ACC112 (cell line): ENCODE data around the gene SFMBT1.
A peak's percentile ranks its signal among the peaks of the same experiment; 100 is the strongest.

Experiments used
- H2AFZ ChIP-seq: fragments of 200-600 bp; sonication (generic); one replicate; pipeline ENCODE4 v1.6.0; 2017; ENCODE audit warnings: antibody characterized with exemption, low read length; ENCODE audit not compliant: unreplicated experiment
- H3K27ac ChIP-seq: fragments of 200-600 bp; sonication (generic); 2 replicates; pipeline ENCODE4 v1.5.1; 2014; ENCODE audit warnings: low read depth, mild to moderate bottlenecking, antibody characterized with exemption, low read length, moderate library complexity
- H3K27me3 ChIP-seq: fragments of 200-600 bp; sonication (generic); 2 replicates; pipeline ENCODE4 v1.6.1; 2014; ENCODE audit warnings: mild to moderate bottlenecking, antibody characterized with exemption, low read length, moderate library complexity, mixed read lengths; ENCODE audit not compliant: insufficient read depth
- H3K36me3 ChIP-seq: fragments of 200-600 bp; sonication (generic); 2 replicates; pipeline ENCODE4 v1.6.1; 2016; ENCODE audit warnings: mild to moderate bottlenecking, antibody characterized with exemption, low read length, moderate library complexity, mixed read lengths; ENCODE audit not compliant: insufficient read depth
- H3K4me1 ChIP-seq: fragments of 200-600 bp; sonication (generic); one replicate; pipeline ENCODE4 v1.6.1; 2016; ENCODE audit warnings: low read length, mixed read lengths; ENCODE audit not compliant: insufficient read depth, unreplicated experiment, control insufficient read depth
- H3K4me3 ChIP-seq: fragments of 200-600 bp; sonication (generic); 2 replicates; pipeline ENCODE4 v1.5.1; 2014; ENCODE audit warnings: mild to moderate bottlenecking, low read depth, low read length
- H3K79me2 ChIP-seq: fragments of 200-600 bp; sonication (generic); one replicate; pipeline ENCODE4 v1.6.0; 2016; ENCODE audit warnings: low read length; ENCODE audit not compliant: control insufficient read depth, unreplicated experiment, insufficient read depth

Gene SFMBT1

DNA sequence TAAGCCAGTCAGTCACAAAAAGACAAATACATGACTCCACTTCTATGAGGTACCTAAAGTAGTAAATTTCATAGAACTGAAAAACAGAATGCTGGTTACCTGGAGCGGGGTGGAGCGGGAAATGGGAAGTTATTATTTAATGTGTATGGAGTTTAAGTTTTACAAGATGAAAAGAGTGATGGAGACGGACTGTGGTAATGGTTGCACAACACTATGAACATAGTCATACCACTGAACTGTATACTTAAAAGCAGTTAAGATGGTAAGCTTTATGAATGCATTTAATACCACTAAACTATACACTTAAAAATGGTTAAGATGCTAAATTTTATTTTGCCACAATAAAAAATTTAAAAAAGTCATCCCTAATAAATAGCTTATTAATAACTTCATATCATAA lies 23.2 kb downstream of the SFMBT1 start:
- Histone ChIP-seq H2AFZ (no peak overlapping the region), H3K79me2 (no peaks in the 10 kb centered on the region), H3K27me3 (no peaks in the 10 kb centered on the region), H3K4me3 (no peak overlapping the region), H3K27ac (no peak overlapping the region), H3K36me3 (no peaks in the 10 kb centered on the region), H3K4me1 (peaks cover 4% of the 10 kb centered on the region)

DNA sequence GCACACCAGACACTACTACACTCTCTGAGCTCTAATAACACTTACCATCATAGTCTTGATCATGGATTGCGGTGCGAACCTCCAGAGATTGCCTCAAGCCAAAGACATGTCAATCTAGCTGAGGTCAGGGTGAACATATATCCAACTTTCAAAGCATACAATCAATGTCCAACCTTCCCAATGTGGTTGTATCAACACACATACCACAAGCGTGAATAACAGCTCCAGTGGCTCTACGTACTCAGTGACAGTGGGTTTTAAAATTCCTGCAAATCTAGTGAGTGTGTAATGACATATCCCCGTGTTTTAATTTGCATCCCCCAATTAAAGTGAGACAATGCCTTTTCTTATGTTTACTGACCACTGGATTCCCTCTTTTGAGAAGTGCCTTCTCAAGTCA lies 29.6 kb downstream of the SFMBT1 start:
- H2AFZ ChIP-seq: no peak overlapping the region
- no peaks in the 10 kb centered on the region for H3K27me3 ChIP-seq
- peaks cover 6% of the 10 kb centered on the region for H3K4me1 ChIP-seq
- H3K27ac ChIP-seq: no peak overlapping the region
- no peaks in the 10 kb centered on the region for H3K36me3 ChIP-seq
- no peak overlapping the region for H3K4me3 ChIP-seq
- H3K79me2 ChIP-seq: no peaks in the 10 kb centered on the region

DNA sequence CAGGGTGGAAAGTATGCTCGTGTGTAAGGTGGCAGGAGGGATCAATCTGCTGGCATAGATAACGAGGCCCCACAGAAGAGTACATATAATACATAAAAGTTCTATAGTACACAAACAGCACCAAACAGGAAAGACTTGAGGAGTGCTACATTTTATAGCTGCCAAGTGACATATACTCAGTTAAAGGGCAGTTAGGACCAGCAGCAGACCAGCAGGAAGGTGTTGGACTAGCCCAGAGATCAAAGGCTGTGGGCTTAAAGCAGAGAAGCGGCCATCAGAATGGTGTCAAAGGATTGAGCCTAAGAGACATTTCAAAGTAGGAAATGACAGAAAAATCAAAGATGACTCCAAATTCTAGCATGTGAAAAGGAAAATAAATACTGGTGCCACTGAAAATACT lies 34.5 kb downstream of the SFMBT1 start:
- no peak overlapping the region for H2AFZ ChIP-seq
- H3K4me1 ChIP-seq: peaks cover 2% of the 10 kb centered on the region
- H3K79me2 ChIP-seq: no peaks in the 10 kb centered on the region
- no peaks in the 10 kb centered on the region for H3K27me3 ChIP-seq
- no peak overlapping the region for H3K27ac ChIP-seq
- H3K36me3 ChIP-seq: no peaks in the 10 kb centered on the region
- no peak overlapping the region for H3K4me3 ChIP-seq

DNA sequence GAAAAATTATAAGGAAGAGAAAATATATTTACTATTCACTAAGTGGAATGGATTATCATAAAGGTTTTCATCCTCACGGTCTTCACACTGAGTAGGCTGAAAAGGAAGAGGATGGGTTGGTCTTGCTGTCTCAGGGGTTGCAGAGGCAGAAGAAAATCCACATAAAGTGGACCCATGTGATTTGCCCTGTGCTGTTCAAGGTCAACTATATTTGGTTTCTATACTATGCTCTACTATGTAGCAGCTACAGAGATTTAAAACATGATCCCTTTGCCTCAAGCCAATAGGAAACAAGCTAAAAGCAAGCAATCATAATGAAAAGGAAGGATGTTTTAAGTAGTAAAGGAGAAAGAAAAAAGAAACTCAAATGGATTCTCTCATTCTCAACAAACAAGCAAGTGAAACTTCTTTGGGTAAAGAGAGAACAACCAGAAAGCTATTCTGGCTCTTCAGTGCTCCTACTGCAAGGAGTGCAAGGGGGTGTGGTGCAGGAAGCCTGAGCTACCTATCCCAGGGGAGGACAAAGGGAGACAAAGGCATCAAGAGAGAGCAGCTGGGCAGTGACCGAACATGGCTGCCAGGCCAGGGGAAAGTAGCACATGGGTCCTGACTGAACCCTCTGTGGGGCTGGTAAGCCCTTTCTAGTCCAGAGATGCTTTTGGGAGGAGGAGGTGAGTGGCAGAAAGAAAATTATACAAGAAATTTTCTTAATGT lies 35.9 kb downstream of the SFMBT1 start:
- Histone ChIP-seq H3K4me3 (no peak overlapping the region), H3K79me2 (no peaks in the 10 kb centered on the region), H3K27ac (no peak overlapping the region), H3K4me1 (no peaks in the 10 kb centered on the region), H3K36me3 (no peaks in the 10 kb centered on the region), H2AFZ (peak overlapping the region; percentile 10), H3K27me3 (no peaks in the 10 kb centered on the region)

DNA sequence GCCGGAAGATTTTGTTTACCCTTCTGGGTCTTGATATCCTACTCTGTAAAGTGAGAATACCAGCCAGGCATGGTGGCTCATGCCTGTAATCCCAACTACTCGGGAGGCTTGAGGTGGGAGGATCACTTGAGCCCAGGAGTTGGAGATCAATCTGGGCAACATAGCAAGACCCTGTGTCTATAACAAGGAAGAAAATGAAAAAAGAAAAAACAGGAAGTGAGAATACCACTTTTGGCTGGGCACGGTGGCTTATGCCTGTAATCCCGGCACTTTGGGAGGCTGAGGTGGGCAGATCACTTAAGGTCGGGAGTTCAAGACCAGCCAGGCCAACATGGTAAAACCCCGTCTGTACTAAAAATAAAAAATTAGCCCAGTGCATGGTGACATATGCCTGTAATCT lies 36.9 kb downstream of the SFMBT1 start:
- Histone ChIP-seq H3K79me2 (no peaks in the 10 kb centered on the region), H3K36me3 (no peaks in the 10 kb centered on the region), H3K27ac (no peak overlapping the region), H3K27me3 (no peaks in the 10 kb centered on the region), H3K4me1 (no peaks in the 10 kb centered on the region), H2AFZ (no peak overlapping the region), H3K4me3 (no peak overlapping the region)

DNA sequence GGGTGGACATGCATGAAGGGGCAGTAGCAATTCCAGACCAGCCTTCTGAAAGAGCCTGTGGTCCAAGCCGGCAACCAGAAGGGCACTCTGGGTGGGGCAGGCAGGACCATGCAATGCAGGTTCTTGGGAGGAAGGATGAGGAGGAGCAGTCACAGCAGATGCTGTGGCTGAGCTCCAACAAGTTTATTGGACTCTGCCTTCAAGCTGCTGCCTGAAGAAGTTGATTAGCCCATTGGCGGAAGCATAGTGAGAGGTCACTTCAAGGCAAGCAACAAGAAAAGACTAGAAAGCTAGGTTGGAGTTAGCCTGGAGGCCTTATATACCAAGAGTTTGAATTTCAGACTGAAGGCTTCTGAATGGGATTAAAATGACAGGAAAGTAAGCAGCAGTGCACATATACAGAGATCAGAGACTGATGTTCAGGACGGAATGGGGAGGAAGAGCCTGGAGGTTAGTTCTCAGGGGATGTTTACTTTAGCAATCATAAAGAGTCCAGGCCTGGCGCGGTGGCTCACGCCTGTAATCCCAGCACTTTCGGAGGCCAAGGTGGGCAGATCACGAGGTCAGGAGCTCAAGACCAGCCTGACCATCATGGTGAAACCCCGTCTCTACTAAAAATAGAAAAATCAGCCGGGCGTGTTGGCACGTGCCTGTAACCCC lies 39.9 kb downstream of the SFMBT1 start:
- H3K79me2 ChIP-seq: no peaks in the 10 kb centered on the region
- H3K27me3 ChIP-seq: no peaks in the 10 kb centered on the region
- no peak overlapping the region for H3K27ac ChIP-seq
- no peaks in the 10 kb centered on the region for H3K36me3 ChIP-seq
- H3K4me1 ChIP-seq: no peaks in the 10 kb centered on the region
- no peak overlapping the region for H3K4me3 ChIP-seq
- no peak overlapping the region for H2AFZ ChIP-seq

DNA sequence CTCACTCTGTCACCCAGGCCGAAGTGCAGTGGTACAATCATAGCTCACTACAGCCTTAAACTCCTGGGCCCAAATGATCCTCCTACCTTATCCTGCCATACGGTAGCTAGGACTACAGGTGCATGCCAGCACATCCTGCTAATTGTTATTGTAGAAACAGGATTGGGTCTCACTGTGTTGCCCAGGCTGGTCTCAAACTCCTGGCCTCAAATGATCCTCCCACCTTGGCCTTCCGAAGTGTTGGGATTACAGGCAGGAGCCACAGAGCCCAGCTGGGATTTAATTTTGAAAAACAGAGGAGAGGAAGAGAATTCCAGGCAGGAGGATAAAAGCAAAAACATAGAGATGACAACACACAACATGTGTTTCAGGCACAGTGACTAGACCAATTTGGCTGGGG lies 40.5 kb downstream of the SFMBT1 start:
- no peaks in the 10 kb centered on the region for H3K36me3 ChIP-seq
- no peak overlapping the region for H3K27ac ChIP-seq
- H3K79me2 ChIP-seq: no peaks in the 10 kb centered on the region

DNA sequence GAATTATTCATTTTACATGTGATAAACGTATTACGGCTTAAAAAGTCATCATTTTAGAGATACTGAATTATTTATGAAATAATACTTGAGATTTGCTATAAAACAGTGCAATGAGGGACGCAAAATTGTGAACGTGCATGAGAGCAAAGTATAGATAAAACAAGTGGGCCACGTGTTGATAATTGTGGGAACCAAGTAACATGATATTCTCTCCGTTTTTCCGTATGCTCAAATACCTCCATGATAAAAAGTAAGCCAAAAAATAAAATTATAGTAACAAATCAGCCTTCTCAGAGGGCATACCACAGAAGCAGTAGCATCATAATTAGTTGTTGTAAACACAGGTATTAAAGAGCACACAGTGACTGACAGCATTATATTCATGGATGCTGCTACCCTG lies 42.6 kb downstream of the SFMBT1 start:
- no peak overlapping the region for H2AFZ ChIP-seq
- H3K27me3 ChIP-seq: no peaks in the 10 kb centered on the region
- no peaks in the 10 kb centered on the region for H3K4me1 ChIP-seq
- H3K4me3 ChIP-seq: no peak overlapping the region
- no peaks in the 10 kb centered on the region for H3K36me3 ChIP-seq
- no peak overlapping the region for H3K27ac ChIP-seq
- no peaks in the 10 kb centered on the region for H3K79me2 ChIP-seq

More for the DNA sequence above, 40.5 kb downstream of the SFMBT1 start:
- no peaks in the 10 kb centered on the region for H3K4me1 ChIP-seq
- no peak overlapping the region for H3K4me3 ChIP-seq
- H2AFZ ChIP-seq: no peak overlapping the region
- no peaks in the 10 kb centered on the region for H3K27me3 ChIP-seq

DNA sequence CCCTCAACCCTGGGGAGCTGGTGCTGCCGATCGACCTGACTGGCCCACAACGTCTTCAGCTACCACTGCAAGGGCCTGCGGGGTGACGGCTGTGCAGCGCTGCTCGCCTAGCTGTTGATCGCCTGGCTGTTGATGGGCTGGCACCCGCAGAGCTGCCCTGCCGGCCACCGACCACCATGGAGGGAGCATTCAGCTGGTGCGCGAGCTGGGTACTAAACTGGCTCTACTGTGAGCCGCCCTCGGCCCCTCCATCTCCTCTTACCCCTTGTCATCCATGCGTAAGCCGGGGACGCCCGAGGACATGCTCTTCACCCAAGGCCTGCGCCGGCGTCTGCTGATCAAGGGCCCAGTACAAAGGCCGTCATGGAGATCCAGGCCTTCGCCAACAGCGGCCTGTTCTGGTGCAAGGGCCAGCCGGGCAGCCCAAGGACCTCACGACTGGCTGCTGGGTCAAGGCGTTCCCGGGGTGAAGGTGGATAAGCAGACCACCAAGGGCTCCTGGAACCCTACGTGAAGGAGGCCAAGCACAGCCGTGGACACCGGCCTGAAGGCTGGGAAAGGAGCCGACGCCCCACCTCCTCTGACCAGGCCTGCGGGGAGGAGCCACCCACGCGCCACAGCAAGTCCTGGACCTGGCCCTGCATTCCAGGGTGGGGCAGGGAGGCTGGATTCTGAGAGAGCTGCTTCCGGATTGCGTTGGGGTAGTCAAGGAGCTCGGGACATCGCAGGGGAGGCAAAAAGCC lies 46.9 kb downstream of the SFMBT1 start:
- H3K79me2 ChIP-seq: no peaks in the 10 kb centered on the region
- no peak overlapping the region for H3K4me3 ChIP-seq
- H2AFZ ChIP-seq: no peak overlapping the region
- no peaks in the 10 kb centered on the region for H3K4me1 ChIP-seq
- no peaks in the 10 kb centered on the region for H3K36me3 ChIP-seq
- no peaks in the 10 kb centered on the region for H3K27me3 ChIP-seq
- no peak overlapping the region for H3K27ac ChIP-seq

DNA sequence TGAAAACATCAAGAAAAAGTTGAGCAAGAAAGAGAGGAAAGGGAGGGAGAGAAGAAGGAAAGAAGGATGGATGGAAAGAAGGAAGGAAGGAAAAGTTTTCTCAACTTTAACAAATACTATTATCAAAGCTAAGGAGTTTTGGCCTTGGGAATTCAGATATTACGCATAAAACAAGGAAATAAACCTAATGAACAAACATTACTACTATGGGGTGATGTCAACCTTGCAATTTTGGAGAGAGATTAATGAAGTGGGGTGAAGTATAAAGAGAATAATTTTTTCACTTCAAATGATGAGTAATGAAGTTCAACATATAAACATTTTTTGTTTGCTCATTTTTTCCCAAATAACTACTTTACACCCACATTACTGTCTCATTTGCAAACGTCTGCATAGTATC lies 55.2 kb downstream of the SFMBT1 start:
- Histone ChIP-seq H3K79me2 (no peaks in the 10 kb centered on the region), H2AFZ (no peak overlapping the region), H3K4me1 (no peaks in the 10 kb centered on the region), H3K4me3 (no peak overlapping the region), H3K27me3 (no peaks in the 10 kb centered on the region), H3K36me3 (no peaks in the 10 kb centered on the region), H3K27ac (no peak overlapping the region)

DNA sequence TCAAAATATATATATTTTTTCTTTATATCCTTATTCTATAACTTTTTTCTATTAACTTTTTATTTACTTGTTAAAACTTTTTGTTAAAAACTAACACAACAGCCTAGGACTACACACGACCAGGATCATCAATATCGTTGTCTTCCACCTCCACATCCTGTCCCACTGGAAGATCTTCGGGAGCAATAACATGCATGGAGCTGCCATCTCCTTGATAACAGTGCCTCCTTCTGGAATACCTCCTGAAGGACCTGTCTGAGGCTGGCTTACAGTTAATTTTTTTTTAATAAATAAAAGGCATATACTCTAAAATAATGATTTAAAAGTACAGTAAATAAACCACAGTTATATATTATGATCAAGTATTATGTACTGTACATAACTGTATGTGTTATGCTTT lies 58.9 kb downstream of the SFMBT1 start:
- H3K27me3 ChIP-seq: no peaks in the 10 kb centered on the region
- H2AFZ ChIP-seq: no peak overlapping the region
- no peaks in the 10 kb centered on the region for H3K4me1 ChIP-seq
- no peaks in the 10 kb centered on the region for H3K36me3 ChIP-seq
- no peaks in the 10 kb centered on the region for H3K79me2 ChIP-seq
- no peak overlapping the region for H3K4me3 ChIP-seq
- H3K27ac ChIP-seq: no peak overlapping the region
